HG03442 (cell line): ENCODE results near the gene BCAR1.
"Not testable (repeated sequence)": the region's sequence is repeated elsewhere in the genome, so short reads cannot be mapped to it uniquely, and the experiment has no call there.

ENCODE experiments used
- ATAC-seq: cut with Tn5 transposase; IDR thresholded peaks from one replicate; pipeline ENCODE4 v1.9.1; 2021; ENCODE audit warnings: mild to moderate bottlenecking, moderate library complexity; ENCODE audit not compliant: unreplicated experiment

BCAR1 gene

GRCh38 chr16:75240633-75241032, 10.8 kb downstream of the BCAR1 start:
- ATAC-seq, result not testable (repeated sequence)

- ATAC-seq, result no peak
Measured at GRCh38 chr16:75239542-75240122, 11.8 kb downstream of the BCAR1 start.

GRCh38 chr16:75238853-75239541, 12.4 kb downstream of the BCAR1 start:
- ATAC-seq, result no peak

- no peak for ATAC-seq
Measured at GRCh38 chr16:75238132-75238852, 13.1 kb downstream of the BCAR1 start.

GRCh38 chr16:75237398-75238131, 13.9 kb downstream of the BCAR1 start:
- ATAC-seq, result no peak

GRCh38 chr16:75236736-75237397, 14.6 kb downstream of the BCAR1 start:
- ATAC-seq, result no peak

- ATAC-seq, result no peak
Measured at GRCh38 chr16:75236232-75236631, 15.2 kb downstream of the BCAR1 start.

- no peak for ATAC-seq
Measured at GRCh38 chr16:75235721-75236193, 15.7 kb downstream of the BCAR1 start.

GRCh38 chr16:75234856-75235696, 16.3 kb downstream of the BCAR1 start:
- no peak for ATAC-seq

GRCh38 chr16:75233611-75233938, 17.8 kb downstream of the BCAR1 start:
- no peak for ATAC-seq

- ATAC-seq, result no peak
Measured at GRCh38 chr16:75231570-75231969, 19.9 kb downstream of the BCAR1 start.

GRCh38 chr16:75230471-75231110, 20.8 kb downstream of the BCAR1 start:
- no peak for ATAC-seq

- no peak for ATAC-seq
Measured at GRCh38 chr16:75229172-75230031, 22.0 kb downstream of the BCAR1 start.

GRCh38 chr16:75228143-75228976, 23.1 kb downstream of the BCAR1 start:
- no peak for ATAC-seq

GRCh38 chr16:75227361-75228142, 23.9 kb downstream of the BCAR1 start:
- no peak for ATAC-seq

- ATAC-seq, result no peak
Measured at GRCh38 chr16:75226550-75227360, 24.7 kb downstream of the BCAR1 start.
